Stomach (tissue), 4 donors: ENCODE measurements around the gene MTCH1.

Source experiments
- CTCF ChIP-seq, 7 experiments: fragments of 450-650 bp in 4 of 7; fragments of 200-600 bp in 3 of 7; sonication (generic) in 3 of 7; IDR thresholded peaks; one replicate each; pipeline ENCODE4 v1.5.1; 2016 to 2019; ENCODE audit warnings: antibody characterized with exemption in 7 of 7, control low read depth in 2 of 7, mild to moderate bottlenecking in 1 of 7
- POLR2A ChIP-seq, 4 donors: fragments of 450-650 bp; IDR thresholded peaks; one replicate each; pipeline ENCODE4 v1.6.1; 2016; ENCODE audit warnings: antibody characterized with exemption in 4 of 4, control low read depth in 2 of 4, mild to moderate bottlenecking in 1 of 4, moderate library complexity in 1 of 4

GRCh38 chr6:37008484-37009465 is 22.8 kb upstream of the MTCH1 start:
- no peak for TF ChIP-seq CTCF (IDR thresholded peaks at IDR 0.05)
- TF ChIP-seq POLR2A (IDR thresholded peaks at IDR 0.05) = no peak
